Thoracic aorta (tissue), 2 donors: ENCODE data around the gene ITIH1. TPM values are rescaled to one million over a fixed set of nuclear protein-coding genes. Genes with fewer than 3 reads are reported as not detected.
"Not testable (repeated sequence)": the region's sequence is repeated elsewhere in the genome, so short reads cannot be mapped to it uniquely, and the experiment has no call there.

ENCODE experiments used
- ATAC-seq: fragments of 150-250 bp; one replicate; pipeline ENCODE4 v1.8.0; 2017; ENCODE audit warnings: low read depth; ENCODE audit not compliant: insufficient number of reproducible peaks, low FRiP score
- DNase-seq: peaks from one replicate; pipeline ENCODE4 v3.0.0-alpha.2; 2020; ENCODE audit warnings: low spot score
- H3K27ac ChIP-seq, 2 donors: fragments of 200-600 bp; sonication (generic); 1 replicate in 1 of 2; 2 replicates in 1 of 2; pipeline ENCODE4 v1.5.1; 2016; ENCODE audit warnings: mild to moderate bottlenecking in 2 of 2, moderate library complexity in 2 of 2
- H3K27me3 ChIP-seq: fragments of 200-600 bp; sonication (generic); replicated peaks from 2 replicates; pipeline ENCODE4 v1.6.0; 2016; ENCODE audit warnings: mild to moderate bottlenecking; ENCODE audit not compliant: insufficient read depth
- H3K36me3 ChIP-seq: fragments of 200-600 bp; sonication (generic); one replicate; pipeline ENCODE4 v1.5.1; 2016
- H3K4me1 ChIP-seq, 2 donors: fragments of 200-600 bp; sonication (generic); 1 replicate in 1 of 2; 2 replicates in 1 of 2; pipeline versions ENCODE4 v1.5.1 to v1.6.0; 2016; ENCODE audit warnings: low read depth in 2 of 2, mild to moderate bottlenecking in 1 of 2; ENCODE audit not compliant: control insufficient read depth in 1 of 2
- H3K4me3 ChIP-seq: fragments of 200-600 bp; sonication (generic); 2 replicates; pipeline ENCODE4 v1.5.1; 2016; ENCODE audit warnings: mild to moderate bottlenecking
- H3K9me3 ChIP-seq: fragments of 200-600 bp; sonication (generic); 2 replicates; pipeline ENCODE4 v1.5.1; 2016
- CTCF ChIP-seq: fragments of 200-600 bp; sonication (generic); IDR thresholded peaks from one replicate; pipeline ENCODE4 v1.5.1; 2019; ENCODE audit warnings: antibody characterized with exemption
- total RNA-seq, 2 donors: library from RNA; depleted of rRNA; stranded (reverse); fragments of >200 nt; gene quantifications; one replicate each; pipeline versions ENCODE4 v1.1.0 to v1.2.3, GENCODE V29; 2016

The ITIH1 gene
- total RNA-seq = not detected

DNA sequence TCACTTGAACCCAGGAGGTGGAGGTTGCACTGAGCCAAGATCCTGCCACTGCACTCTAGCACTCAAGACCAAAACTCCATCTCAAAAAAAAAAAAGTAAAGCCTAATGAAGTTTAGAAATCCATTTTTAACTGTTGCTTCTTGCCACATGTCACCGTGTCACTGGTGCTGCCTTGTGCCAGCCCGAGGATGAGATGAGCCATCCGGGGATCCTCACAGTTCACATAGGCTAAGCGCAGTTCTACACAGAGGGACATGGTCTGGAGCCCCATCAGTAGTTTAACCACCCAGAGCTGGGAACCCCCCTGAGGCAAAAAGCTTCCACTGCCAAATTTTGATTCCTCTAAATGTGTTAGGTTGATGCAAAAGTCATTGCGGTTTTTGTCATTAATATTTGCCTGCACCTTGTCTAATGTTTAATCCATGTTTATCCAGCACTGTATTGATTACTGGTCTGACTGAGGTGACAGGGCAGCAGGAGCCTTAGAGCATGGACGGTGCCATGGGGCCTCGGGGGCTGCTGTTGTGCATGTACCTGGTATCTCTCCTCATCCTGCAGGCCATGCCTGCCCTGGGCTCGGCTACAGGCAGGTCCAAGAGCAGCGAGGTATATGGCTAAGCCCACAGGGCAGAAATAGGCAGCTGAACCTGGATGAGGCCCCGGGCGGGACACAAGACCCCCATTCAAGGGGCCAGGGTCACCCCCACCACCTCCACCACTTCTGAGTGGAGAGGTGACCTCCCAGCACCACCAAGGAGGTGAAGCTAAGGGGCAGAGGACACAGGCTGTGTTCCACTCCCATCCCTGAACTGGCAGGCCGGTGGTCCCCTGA lies at the start of gene ITIH1:
Gene ITIH1, plus strand, starts transcription at position 473 of the 832 bp plus-strand sequence. Its CDS starts 17 bp downstream, at position 490.
- ATAC-seq (no peak), DNase-seq (no peak)
- TF ChIP-seq CTCF = no peak
- Histone ChIP-seq H3K27me3 (no peaks in the 10 kb centered on the region), H3K4me3 (no peak within 1 kb of the TSS), H3K9me3 (no peaks in the 10 kb centered on the region), H3K36me3 (no peaks in the 10 kb centered on the region), H3K4me1 (no peaks in the 10 kb centered on the region), H3K27ac (no peak within 1 kb of the TSS)

DNA sequence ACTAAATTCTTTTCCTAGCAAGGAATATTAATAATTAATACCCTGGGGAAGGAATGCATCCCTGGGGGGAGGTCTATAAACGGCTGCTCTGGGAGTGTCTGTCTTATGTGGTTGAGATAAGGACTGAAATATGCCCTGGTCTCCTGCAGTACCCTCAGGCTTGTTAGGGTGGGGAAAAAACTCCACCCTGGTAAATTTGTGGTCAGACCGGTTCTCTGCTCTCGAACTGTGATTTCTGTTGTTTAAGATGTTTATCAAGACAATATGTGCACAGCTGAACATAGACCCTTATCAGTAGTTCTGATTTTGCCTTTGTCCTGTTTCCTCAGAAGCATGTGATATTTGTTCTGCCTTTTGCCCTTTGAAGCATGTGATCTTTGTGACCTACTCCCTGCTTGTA lies 48.6 kb upstream of the ITIH1 start:
- not testable (repeated sequence) for H3K27me3 ChIP-seq, H3K9me3 ChIP-seq, ATAC-seq, H3K4me1 ChIP-seq, DNase-seq, H3K4me3 ChIP-seq, H3K27ac ChIP-seq
- H3K36me3 ChIP-seq = peaks cover 17% of the 10 kb centered on the region

DNA sequence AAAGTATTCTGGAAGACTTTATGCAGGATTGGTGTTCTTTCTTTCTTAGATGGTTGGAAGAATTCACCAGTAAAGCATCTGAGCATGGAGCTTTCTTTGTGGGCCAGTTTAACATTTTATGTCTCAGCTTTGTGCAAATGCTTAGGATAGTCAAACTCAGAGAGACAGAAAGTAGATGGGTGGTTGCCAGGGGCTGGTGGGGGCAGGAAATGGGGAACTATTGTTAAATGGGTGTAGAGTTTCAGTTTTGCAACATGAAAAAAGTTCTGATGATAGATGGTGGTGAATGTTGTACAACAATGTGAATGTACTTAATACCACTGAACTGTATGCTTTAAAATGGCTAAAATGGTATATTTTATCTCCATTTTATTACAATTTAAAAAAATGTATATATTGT lies 46.7 kb upstream of the ITIH1 start:
- Histone ChIP-seq H3K27me3 (no peaks in the 10 kb centered on the region), H3K4me1 (no peaks in the 10 kb centered on the region), H3K27ac (no peak overlapping the region), H3K36me3 (peaks cover 26% of the 10 kb centered on the region), H3K9me3 (peaks cover 4% of the 10 kb centered on the region), H3K4me3 (no peak overlapping the region)
- TF ChIP-seq CTCF = no peak
- DNase-seq = no peak
- ATAC-seq = no peak

- no peak overlapping the region for H3K27ac ChIP-seq
- H3K4me1 ChIP-seq = no peaks in the 10 kb centered on the region
- H3K27me3 ChIP-seq = no peaks in the 10 kb centered on the region
- ATAC-seq (no peak), DNase-seq (no peak)
- peaks cover 4% of the 10 kb centered on the region for H3K9me3 ChIP-seq
- no peak overlapping the region for H3K4me3 ChIP-seq
- no peak for TF ChIP-seq CTCF
- peaks cover 27% of the 10 kb centered on the region for H3K36me3 ChIP-seq
Observed at GRCh38 chr3:52731590-52731989, 45.8 kb upstream of the ITIH1 start.

DNA sequence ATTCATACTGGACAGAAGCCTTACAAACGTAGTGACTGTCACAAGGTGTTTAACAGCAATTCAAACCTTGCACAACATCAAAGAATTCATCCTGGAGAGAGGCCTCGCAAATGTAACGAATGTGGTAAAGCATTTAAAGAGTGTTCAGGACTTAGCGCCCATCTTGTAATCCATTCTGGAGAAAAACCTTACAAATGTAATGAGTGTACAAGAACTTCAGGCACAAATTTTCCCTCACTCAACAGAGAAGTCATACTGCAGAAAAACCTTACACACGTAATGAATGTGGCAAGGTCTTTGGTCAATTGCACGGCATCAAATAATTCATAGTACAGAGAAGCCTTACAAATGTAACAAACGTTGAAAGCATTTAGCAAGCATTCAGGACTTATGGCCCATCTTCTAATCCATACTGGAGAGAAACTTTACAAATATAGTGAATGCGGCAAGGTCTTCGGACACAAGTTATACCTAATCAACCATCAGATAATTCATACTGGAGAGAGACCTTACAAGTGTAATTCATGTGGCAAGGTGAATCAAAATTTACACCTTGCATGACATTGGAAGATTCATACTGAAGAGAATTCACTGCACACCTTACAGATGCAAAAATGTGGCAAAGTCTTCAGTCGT lies 44.0 kb upstream of the ITIH1 start:
- H3K4me1 ChIP-seq = no peaks in the 10 kb centered on the region
- H3K9me3 ChIP-seq = peaks cover 4% of the 10 kb centered on the region
- DNase-seq (no peak), ATAC-seq (no peak)
- H3K36me3 ChIP-seq = peaks cover 27% of the 10 kb centered on the region
- H3K27me3 ChIP-seq = no peaks in the 10 kb centered on the region
- H3K27ac ChIP-seq = no peak overlapping the region
- no peak overlapping the region for H3K4me3 ChIP-seq
- TF ChIP-seq CTCF = no peak
